Subcutaneous adipose tissue (tissue), 4 donors: ENCODE measurements around the gene NLGN1. TPM values are rescaled to one million over a fixed set of nuclear protein-coding genes. Genes with fewer than 3 reads are reported as not detected.

Experiments
- CTCF ChIP-seq: fragments of 450-650 bp; IDR thresholded peaks from one replicate; pipeline ENCODE4 v1.5.1; 2016; ENCODE audit warnings: low read depth, mild to moderate bottlenecking, control low read depth, antibody characterized with exemption, moderate library complexity
- total RNA-seq, 4 donors: library from RNA; depleted of rRNA; stranded (reverse); fragments of >200 nt; gene quantifications; one replicate each; pipeline ENCODE4 v1.1.0, GENCODE V29; 2016

Gene NLGN1
- total RNA-seq, 4 donors from 2014 or later, result 5.1 to 16.5 (median 7.9) TPM

DNA sequence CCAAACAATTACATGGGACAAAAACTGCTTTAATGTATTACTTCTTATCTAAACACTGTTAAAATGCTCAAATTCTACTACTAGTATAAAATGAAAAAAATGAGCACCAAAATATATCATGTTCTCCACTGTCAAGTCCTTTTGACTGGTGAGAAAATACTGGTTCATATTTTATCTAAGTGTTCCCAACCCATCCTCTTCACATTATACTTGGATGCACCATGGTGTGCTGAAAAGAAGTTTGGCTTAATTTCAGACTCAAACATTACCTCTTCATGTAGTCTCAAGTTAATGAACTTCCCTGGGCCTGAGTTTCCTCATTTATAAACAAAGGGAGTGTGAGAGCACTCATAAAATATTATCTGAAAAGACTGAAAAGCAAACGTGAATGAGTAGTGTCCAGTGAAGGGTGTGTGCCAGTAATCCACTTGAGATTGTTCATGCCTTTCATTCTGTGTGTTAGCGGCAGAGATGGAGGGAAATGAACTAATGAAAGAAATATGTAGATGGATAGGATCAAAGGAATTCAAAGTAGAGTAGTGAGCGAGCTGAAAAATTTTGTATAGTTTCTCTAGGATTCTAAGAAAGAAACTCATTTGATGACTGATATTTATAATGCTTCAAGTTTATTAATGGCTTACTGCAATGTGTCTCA, 263.2 kb downstream of the NLGN1 start:
- no peak for TF ChIP-seq CTCF

GRCh38 chr3:173663696-173664111, 266.2 kb downstream of the NLGN1 start:
- TF ChIP-seq CTCF, result no peak

- no peak for TF ChIP-seq CTCF
Observed at GRCh38 chr3:173676094-173676493, 278.6 kb downstream of the NLGN1 start.

DNA sequence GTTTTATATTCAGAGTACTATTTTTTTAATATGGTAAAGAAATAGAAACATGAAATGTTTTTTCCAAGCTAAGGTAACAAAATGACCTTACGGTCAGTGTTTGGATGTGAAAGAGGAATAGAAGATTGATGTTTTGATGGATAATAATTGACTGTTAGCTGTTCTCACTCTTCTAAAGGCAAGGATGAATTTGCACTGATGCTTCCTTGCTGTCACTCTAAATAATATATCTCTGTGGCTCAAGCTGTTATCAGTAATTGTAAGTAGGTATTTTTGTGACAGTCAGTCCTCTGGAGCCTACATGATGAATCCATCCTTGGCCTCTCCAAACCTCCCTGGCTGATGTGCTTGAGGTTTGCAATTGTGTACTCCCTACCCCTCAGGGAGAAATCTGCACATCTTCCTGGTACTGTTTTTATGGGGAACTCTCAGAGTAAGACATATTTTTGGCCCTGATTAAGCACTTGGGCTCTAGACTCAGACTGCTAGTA, 283.7 kb downstream of the NLGN1 start:
- no peak for TF ChIP-seq CTCF

DNA sequence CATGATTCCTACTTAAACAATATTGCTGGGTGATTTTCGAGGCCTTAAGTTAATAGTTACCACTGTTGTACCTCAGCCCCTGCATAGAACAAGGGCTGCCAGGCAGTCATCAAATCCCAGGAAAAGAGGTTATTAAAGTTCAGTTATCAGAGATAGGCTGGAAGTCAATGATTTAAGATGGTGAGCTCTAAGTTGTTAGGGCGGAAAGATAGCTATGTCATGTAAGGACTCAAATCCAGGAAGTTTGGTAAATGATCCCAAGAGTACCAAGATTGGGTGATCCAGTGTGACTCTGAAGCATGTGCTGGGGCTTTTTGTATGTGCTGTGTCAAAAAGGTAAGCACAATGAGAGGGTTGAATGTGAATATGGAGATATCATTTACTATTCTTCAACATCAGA, 287.9 kb downstream of the NLGN1 start:
- TF ChIP-seq CTCF, result no peak

- no peak for TF ChIP-seq CTCF
Observed at GRCh38 chr3:173688216-173688842, 290.8 kb downstream of the NLGN1 start.

- TF ChIP-seq CTCF, result no peak
Observed at GRCh38 chr3:173690542-173691180, 293.1 kb downstream of the NLGN1 start.
